ENCODE results near the gene C12orf42. TPM values are rescaled to one million over a fixed set of nuclear protein-coding genes. Genes with fewer than 3 reads are reported as not detected.

C12orf42 gene
- total RNA-seq, 1 experiment from 2014 or later: not detected

DNA sequence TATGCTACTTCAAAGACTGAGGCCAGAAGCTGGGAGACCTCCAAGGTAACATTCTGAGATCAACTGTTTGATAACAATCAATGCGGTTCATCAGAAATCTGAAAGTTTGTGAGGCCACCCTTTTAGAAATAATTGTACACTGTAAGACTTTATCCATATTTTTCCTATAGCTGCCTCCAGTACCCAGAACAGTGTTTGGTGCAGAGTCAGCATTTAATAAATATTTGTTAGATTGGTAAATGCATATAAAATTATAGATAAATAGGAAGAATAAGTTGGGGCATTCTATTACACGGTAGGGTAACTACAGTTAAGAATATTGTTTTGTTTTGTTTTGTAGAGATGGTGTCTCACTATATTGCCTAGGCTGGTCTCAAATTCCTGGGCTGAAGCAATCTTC is 141.4 kb downstream of the C12orf42 start:
- Histone ChIP-seq H3K9ac (ENCODE audit: extremely low read depth, insufficient read length, low read length) (no peak overlapping the region), H3K79me1 (ENCODE audit: insufficient read depth, low read depth, low read length, poor library complexity, severe bottlenecking) (no peaks in the 10 kb centered on the region), H3K27me3 (ENCODE audit: insufficient read depth, low read length) (no peaks in the 10 kb centered on the region), H3K9me3 (ENCODE audit: control insufficient read depth, low read depth, low read length) (no peaks in the 10 kb centered on the region), H3K14ac (ENCODE audit: insufficient read depth, low read length) (no peak overlapping the region), H3K4me2 (ENCODE audit: insufficient read depth, insufficient read length, low read length) (no peak overlapping the region), H2BK20ac (ENCODE audit: low read depth, low read length, poor library complexity, severe bottlenecking) (no peak overlapping the region), H3K27ac (ENCODE audit: insufficient read length, low read depth, low read length) (no peak overlapping the region), H2AK5ac (ENCODE audit: insufficient read length, low read length) (no peak overlapping the region), H3K79me2 (ENCODE audit: insufficient read depth, low read length) (no peaks in the 10 kb centered on the region), H2BK5ac (ENCODE audit: insufficient read length, low read length) (no peak overlapping the region), H2AFZ (ENCODE audit: low read length) (no peak overlapping the region), H4K8ac (replicated peaks; ENCODE audit: insufficient read length, low read depth, low read length) (no peak overlapping the region), H3K18ac (ENCODE audit: insufficient read length, low read depth, low read length) (no peak overlapping the region), H3K56ac (ENCODE audit: insufficient read length, low read depth, low read length) (no peak overlapping the region), H3K4me1 (ENCODE audit: insufficient read depth, low read length) (no peaks in the 10 kb centered on the region), H3T11ph (ENCODE audit: low read length) (no peak overlapping the region), H2BK120ac (ENCODE audit: low read depth, low read length, poor library complexity, severe bottlenecking) (no peak overlapping the region), H3K23me2 (ENCODE audit: insufficient read length, low read depth, low read length, poor library complexity, severe bottlenecking) (no peaks in the 10 kb centered on the region), H3K23ac (ENCODE audit: insufficient read length, low read depth, low read length) (no peak overlapping the region), H3K4ac (ENCODE audit: low read depth, low read length) (no peak overlapping the region), H2BK15ac (ENCODE audit: low read depth, low read length) (no peak overlapping the region), H2BK12ac (ENCODE audit: insufficient read length, low read depth, low read length) (no peak overlapping the region), H4K5ac (ENCODE audit: insufficient read length, low read depth, low read length) (no peak overlapping the region), H4K91ac (ENCODE audit: insufficient read length, low read depth, low read length) (no peak overlapping the region), H4K20me1 (ENCODE audit: control insufficient read depth, insufficient read depth, insufficient read length) (no peaks in the 10 kb centered on the region)
- TF ChIP-seq, protein P1, sequence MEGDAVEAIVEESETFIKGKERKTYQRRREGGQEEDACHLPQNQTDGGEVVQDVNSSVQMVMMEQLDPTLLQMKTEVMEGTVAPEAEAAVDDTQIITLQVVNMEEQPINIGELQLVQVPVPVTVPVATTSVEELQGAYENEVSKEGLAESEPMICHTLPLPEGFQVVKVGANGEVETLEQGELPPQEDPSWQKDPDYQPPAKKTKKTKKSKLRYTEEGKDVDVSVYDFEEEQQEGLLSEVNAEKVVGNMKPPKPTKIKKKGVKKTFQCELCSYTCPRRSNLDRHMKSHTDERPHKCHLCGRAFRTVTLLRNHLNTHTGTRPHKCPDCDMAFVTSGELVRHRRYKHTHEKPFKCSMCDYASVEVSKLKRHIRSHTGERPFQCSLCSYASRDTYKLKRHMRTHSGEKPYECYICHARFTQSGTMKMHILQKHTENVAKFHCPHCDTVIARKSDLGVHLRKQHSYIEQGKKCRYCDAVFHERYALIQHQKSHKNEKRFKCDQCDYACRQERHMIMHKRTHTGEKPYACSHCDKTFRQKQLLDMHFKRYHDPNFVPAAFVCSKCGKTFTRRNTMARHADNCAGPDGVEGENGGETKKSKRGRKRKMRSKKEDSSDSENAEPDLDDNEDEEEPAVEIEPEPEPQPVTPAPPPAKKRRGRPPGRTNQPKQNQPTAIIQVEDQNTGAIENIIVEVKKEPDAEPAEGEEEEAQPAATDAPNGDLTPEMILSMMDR (conservative IDR thresholded peaks at IDR 0.05): no peak
- no peak overlapping the region for H3K4me3 Mint-ChIP-seq
- DNase-seq: no peak
- H3K27ac Mint-ChIP-seq: no peak overlapping the region
- no peaks in the 10 kb centered on the region for H3K9me3 Mint-ChIP-seq
- H3K36me3 Mint-ChIP-seq (ENCODE audit: insufficient read depth in 1 of 3, low read depth in 3 of 3): no peaks in the 10 kb centered on the region
- H3K27me3 Mint-ChIP-seq (ENCODE audit: low read depth): no peaks in the 10 kb centered on the region
- WGBS (ENCODE audit: extremely low coverage, insufficient read length, low lambda C conversion rate): 100% methylated on average over 1 of the region's 2 CpGs
- H3K4me1 Mint-ChIP-seq: peaks cover 0 to 5% of the 10 kb centered on the region in 2 experiments; a peak in 1 of 4 replicates
